ENCODE data around the gene ZNF679. TPM values are rescaled to one million over a fixed set of nuclear protein-coding genes. Genes with fewer than 3 reads are reported as not detected.
"Not testable (repeated sequence)": the region's sequence is repeated elsewhere in the genome, so short reads cannot be mapped to it uniquely, and the experiment has no call there.

ZNF679 gene
- total RNA-seq, 2 experiments from 2014 or later = not detected

DNA sequence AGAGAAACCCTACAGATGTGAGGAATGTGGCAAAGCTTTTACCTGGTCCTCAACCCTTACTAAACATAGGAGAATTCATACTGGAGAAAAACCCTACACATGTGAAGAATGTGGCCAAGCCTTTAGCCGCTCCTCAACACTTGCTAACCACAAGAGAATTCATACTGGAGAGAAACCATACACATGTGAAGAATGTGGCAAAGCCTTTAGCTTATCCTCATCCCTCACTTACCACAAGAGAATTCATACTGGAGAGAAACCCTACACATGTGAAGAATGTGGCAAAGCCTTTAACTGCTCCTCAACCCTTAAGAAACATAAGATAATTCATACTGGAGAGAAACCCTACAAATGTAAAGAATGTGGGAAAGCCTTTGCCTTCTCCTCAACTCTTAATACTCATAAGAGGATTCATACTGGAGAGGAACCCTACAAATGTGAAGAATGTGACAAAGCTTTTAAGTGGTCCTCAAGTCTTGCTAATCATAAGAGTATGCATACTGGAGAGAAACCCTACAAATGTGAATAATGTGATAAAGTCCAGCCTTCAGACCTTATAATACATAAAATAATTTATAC is 38.2 kb downstream of the ZNF679 start:
- peaks cover 25% of the 10 kb centered on the region for H3K9me3 Mint-ChIP-seq
- H3K27ac Mint-ChIP-seq = no peak overlapping the region
- peaks cover 9% of the 10 kb centered on the region for H3K36me3 Mint-ChIP-seq (ENCODE audit: low read depth)
- ChIA-PET POLR2A (no interaction called here), CTCF (no interaction called here)
- DNase-seq = no peak
- no peaks in the 10 kb centered on the region for H3K27me3 Mint-ChIP-seq
- H3K4me3 Mint-ChIP-seq = no peak overlapping the region
- H3K4me1 Mint-ChIP-seq = no peaks in the 10 kb centered on the region

- Mint-ChIP-seq H3K4me1 (no peaks in the 10 kb centered on the region), H3K9me3 (peaks cover 22% of the 10 kb centered on the region), H3K27ac (no peak overlapping the region), H3K36me3 (ENCODE audit: low read depth) (no peaks in the 10 kb centered on the region), H3K4me3 (no peak overlapping the region), H3K27me3 (no peaks in the 10 kb centered on the region)
- no peak for DNase-seq
- POLR2A ChIA-PET = no interaction called here
- CTCF ChIA-PET = no interaction called here
Measured at GRCh38 chr7:64277630-64278029, 49.4 kb downstream of the ZNF679 start.

DNA sequence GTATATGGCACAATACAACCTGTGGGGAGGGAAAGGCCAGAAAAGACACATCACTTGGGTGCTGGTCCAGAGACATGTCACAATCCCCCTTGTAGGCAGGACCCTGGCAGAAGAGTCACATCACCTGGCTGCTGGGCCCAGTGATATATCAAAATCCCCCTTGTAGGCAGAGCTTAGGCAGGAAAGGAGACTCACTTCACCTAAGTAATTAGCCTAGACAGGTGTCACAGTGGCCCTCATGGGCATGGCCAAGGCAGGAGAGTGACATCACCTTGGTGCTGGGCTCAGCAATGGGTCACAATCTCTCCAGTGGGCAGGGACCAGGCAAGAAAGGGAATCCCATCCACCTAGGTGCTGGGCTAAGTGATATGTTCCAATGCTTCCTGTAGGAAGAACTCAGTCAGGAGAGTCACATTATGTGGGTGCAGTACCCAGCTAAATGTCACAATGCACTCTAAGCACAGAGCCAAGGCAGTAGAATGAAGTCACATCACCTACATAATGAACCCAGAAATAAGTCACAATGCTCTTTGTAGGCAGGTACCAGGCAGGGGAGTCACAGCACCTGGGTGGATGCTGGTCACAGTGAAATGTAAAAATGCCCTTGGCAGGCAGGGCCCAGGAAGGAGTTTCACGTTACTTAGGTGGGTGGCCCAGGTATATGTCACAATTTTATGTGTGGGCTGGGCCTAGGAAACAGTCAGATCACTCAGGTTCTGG is 66.6 kb downstream of the ZNF679 start:
- Mint-ChIP-seq H3K4me1 (no peaks in the 10 kb centered on the region), H3K9me3 (peaks cover 26% of the 10 kb centered on the region), H3K27ac (no peak overlapping the region), H3K36me3 (ENCODE audit: low read depth) (no peaks in the 10 kb centered on the region), H3K27me3 (no peaks in the 10 kb centered on the region), H3K4me3 (no peak overlapping the region)
- no peak for DNase-seq
- ChIA-PET POLR2A (no interaction called here), CTCF (no interaction called here)

GRCh38 chr7:64297418-64297817 is 69.1 kb downstream of the ZNF679 start:
- H3K27me3 Mint-ChIP-seq; POLR2A ChIA-PET; H3K4me3 Mint-ChIP-seq; H3K36me3 Mint-ChIP-seq (ENCODE audit: low read depth); H3K27ac Mint-ChIP-seq; DNase-seq; CTCF ChIA-PET; H3K4me1 Mint-ChIP-seq: not testable (repeated sequence)
- H3K9me3 Mint-ChIP-seq = peaks cover 35% of the 10 kb centered on the region

DNA sequence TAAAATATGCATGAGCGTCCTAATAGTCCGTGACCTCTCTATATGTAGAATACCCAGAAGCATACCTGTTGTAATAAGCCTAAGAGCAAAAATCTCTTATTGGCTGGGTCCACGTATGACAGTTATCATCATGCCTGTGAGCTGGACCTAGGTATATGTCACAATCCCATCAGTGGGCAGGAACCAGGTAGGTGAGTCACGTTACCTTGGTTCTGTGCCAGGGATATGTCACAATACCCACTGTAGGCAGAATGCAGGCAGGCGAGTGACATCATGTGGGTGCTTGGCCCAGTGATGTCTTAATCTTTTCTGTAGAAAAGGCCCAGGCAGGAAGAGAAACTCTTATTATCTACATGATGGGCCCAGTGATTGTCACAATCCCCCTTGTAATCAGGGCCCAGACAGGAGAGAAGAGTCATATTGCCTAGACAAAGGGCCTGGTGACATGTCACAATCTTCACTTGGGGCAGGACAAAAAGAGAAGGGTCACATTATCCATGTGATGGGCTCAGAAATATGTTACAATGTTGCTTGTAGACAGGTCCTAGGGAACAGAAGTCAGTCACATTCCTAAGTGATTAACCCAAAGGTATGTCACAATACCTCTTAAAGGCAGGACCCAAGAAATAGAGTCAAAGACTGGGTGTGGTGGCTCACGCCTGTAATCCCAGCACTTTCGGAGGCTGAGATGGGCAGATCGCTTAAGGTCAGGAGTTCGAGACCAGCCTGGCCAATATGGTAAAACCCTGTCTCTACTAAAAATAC is 72.5 kb downstream of the ZNF679 start:
- DNase-seq = no peak
- CTCF ChIA-PET = no interaction called here
- H3K4me1 Mint-ChIP-seq = peaks cover 1% of the 10 kb centered on the region

GRCh38 chr7:64307254-64308015 is 79.2 kb downstream of the ZNF679 start:
- ChIA-PET CTCF (interaction anchor here (0.7 to 1.8 kb wide), 3 partner anchors 10 to 699 kb away, joined by 3 to 6 read pairs (median 5); partner anchors contain the start of genes ERV3-1 and ZNF680), POLR2A (interaction anchor here (1.0 to 2.2 kb wide), 8 partner anchors 8 to 1067 kb away, joined by 3 to 21 read pairs (median 8); partner anchors contain the start of genes ERV3-1, ZNF107, ZNF138 and ZNF680)
- H3K27ac Mint-ChIP-seq = peak overlapping the region; percentile 85

More for the DNA sequence above, 72.5 kb downstream of the ZNF679 start:
- Mint-ChIP-seq H3K27ac (no peak overlapping the region), H3K27me3 (no peaks in the 10 kb centered on the region), H3K4me3 (no peak overlapping the region), H3K36me3 (ENCODE audit: low read depth) (no peaks in the 10 kb centered on the region), H3K9me3 (peaks cover 38% of the 10 kb centered on the region)
- POLR2A ChIA-PET = no interaction called here

GRCh38 chr7:64308016-64308270 is 79.7 kb downstream of the ZNF679 start:
- H3K27ac Mint-ChIP-seq = peak overlapping the region; percentile 85
- no peaks in the 10 kb centered on the region for H3K27me3 Mint-ChIP-seq
- H3K36me3 Mint-ChIP-seq (ENCODE audit: low read depth) = peaks cover 11% of the 10 kb centered on the region
- H3K9me3 Mint-ChIP-seq = peaks cover 16% of the 10 kb centered on the region
- H3K4me1 Mint-ChIP-seq = peaks cover 22% of the 10 kb centered on the region
- peak overlapping the region; percentile 93 for H3K4me3 Mint-ChIP-seq
- ChIA-PET CTCF (interaction anchor here (1.8 kb wide), 1 partner anchor 10 kb away, joined by 5 read pairs; no protein-coding TSS in a partner anchor), POLR2A (interaction anchor here (1.2 to 2.2 kb wide), 7 partner anchors 9 to 1066 kb away, joined by 3 to 21 read pairs (median 9); partner anchors contain the start of genes ERV3-1, ZNF107, ZNF138 and ZNF680)
- no peak for DNase-seq

More at GRCh38 chr7:64307254-64308015, 79.2 kb downstream of the ZNF679 start:
- peak; percentile 95 for DNase-seq
- Mint-ChIP-seq H3K36me3 (ENCODE audit: low read depth) (peaks cover 11% of the 10 kb centered on the region), H3K4me3 (peak overlapping the region; percentile 93), H3K4me1 (peaks cover 19% of the 10 kb centered on the region), H3K27me3 (no peaks in the 10 kb centered on the region), H3K9me3 (peaks cover 13% of the 10 kb centered on the region)

- ChIA-PET CTCF (no interaction called here), POLR2A (no interaction called here)
- H3K4me1 Mint-ChIP-seq = peaks cover 41% of the 10 kb centered on the region
- no peak for DNase-seq
- peaks cover 15% of the 10 kb centered on the region for H3K9me3 Mint-ChIP-seq
- no peak overlapping the region for H3K4me3 Mint-ChIP-seq
- peaks cover 22% of the 10 kb centered on the region for H3K36me3 Mint-ChIP-seq (ENCODE audit: low read depth)
- H3K27ac Mint-ChIP-seq = no peak overlapping the region
- H3K27me3 Mint-ChIP-seq = no peaks in the 10 kb centered on the region
Measured at GRCh38 chr7:64310426-64310825, 82.2 kb downstream of the ZNF679 start.

- no peak for DNase-seq
- H3K4me3 Mint-ChIP-seq = no peak overlapping the region
- ChIA-PET POLR2A (interaction anchor here (2.3 to 4.4 kb wide), 3 partner anchors 250 to 482 kb away, joined by 14 to 34 read pairs (median 32); partner anchors contain the start of genes ZNF107, ZNF138 and ZNF680), CTCF (no interaction called here)
- peaks cover 21% of the 10 kb centered on the region for H3K9me3 Mint-ChIP-seq
- H3K4me1 Mint-ChIP-seq = peaks cover 32% of the 10 kb centered on the region
- no peaks in the 10 kb centered on the region for H3K27me3 Mint-ChIP-seq
- H3K36me3 Mint-ChIP-seq (ENCODE audit: low read depth) = peaks cover 38% of the 10 kb centered on the region
- peak overlapping the region; percentile 92 for H3K27ac Mint-ChIP-seq
Measured at GRCh38 chr7:64312826-64313225, 84.6 kb downstream of the ZNF679 start.

DNA sequence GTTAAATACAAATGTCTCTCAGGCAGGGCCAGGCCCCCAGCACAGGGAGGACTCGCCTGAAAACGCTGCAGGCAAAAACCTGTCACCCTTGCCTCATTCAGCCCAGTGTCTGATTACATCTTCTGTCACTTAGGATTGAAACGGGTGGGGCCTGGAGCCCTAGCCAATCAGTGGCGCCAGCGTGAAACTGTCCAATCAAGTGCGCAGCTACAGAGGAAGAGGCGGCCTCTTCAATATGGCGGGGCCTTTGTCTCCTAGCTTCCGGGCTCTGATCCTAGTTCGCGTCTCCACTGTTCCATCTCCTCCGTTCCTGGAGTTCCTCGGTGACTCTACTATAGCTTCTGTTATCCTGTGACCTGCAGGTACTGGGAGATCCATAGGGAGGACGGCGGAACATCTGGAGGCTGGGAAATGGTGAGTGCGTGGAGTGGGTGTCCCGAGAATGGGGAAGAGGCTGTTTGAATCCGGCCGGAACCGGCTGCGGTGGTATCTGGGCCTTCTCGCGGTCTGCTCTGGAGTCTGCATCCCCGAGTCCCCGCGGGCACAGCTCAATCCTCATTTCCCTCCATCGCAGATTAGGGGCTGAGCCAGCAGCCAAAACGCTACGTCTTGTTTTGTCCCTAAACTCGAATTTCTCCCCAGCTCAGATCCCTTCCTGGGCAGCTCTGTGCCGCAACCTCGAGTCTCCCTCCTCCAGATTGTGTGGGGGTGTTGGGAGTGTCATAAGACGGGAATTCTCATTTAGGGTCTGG is 85.6 kb downstream of the ZNF679 start, which contains the start of gene ZNF736:
Gene ZNF736, plus strand, starts transcription at position 222 of the 752 bp plus-strand sequence. Its CDS starts 190 bp downstream, at position 412.
- POLR2A ChIA-PET = interaction anchor here (0.6 to 4.4 kb wide), 9 partner anchors 9 to 1060 kb away, joined by 3 to 34 read pairs (median 4); partner anchors contain the start of genes ZNF107, ZNF138, ZNF273 and ZNF680
- H3K4me3 Mint-ChIP-seq = peak within 1 kb of the TSS; percentile 97

DNA sequence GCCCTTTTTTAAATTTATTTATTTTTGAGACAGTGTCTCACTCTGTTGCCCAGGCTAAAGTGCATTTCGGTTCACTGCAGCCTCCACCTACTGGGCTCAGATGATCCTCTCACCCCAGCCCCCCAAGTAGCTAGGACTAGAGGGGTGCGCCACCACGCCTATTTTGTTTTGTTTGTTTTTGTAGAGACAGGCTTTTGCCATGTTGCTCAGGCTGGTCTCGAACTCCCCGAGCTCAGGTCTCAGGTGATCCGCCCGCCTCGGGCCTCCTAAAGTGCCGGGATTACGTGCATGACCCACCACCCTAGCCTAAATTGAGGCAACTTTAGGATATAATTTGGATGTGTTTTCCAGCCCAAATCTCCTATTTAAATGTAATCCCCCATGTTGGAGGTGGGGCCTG is 86.3 kb downstream of the ZNF679 start:
- H3K36me3 Mint-ChIP-seq (ENCODE audit: low read depth) = peaks cover 39% of the 10 kb centered on the region
- H3K27me3 Mint-ChIP-seq = no peaks in the 10 kb centered on the region
- peaks cover 20% of the 10 kb centered on the region for H3K9me3 Mint-ChIP-seq
- DNase-seq = no peak
- peak overlapping the region; percentile 92 for H3K27ac Mint-ChIP-seq
- H3K4me3 Mint-ChIP-seq = peak overlapping the region; percentile 97
- H3K4me1 Mint-ChIP-seq = peaks cover 30% of the 10 kb centered on the region
- ChIA-PET POLR2A (interaction anchor here (0.6 to 4.4 kb wide), 6 partner anchors 10 to 588 kb away, joined by 3 to 34 read pairs (median 8); partner anchors contain the start of genes ZNF107, ZNF138, ZNF273 and ZNF680), CTCF (interaction anchor here (1.3 kb wide), 1 partner anchor 389 kb away, joined by 3 read pairs; no protein-coding TSS in a partner anchor)

More for the DNA sequence above, 85.6 kb downstream of the ZNF679 start, which contains the start of gene ZNF736:
- CTCF ChIA-PET = interaction anchor here (0.6 to 1.3 kb wide), 3 partner anchors 11 to 693 kb away, joined by 3 read pairs; partner anchors contain the start of gene ERV3-1
- peak; percentile 91 for DNase-seq
- no peaks in the 10 kb centered on the region for H3K27me3 Mint-ChIP-seq
- peak within 1 kb of the TSS; percentile 92 for H3K27ac Mint-ChIP-seq
- H3K9me3 Mint-ChIP-seq = peaks cover 21% of the 10 kb centered on the region
- H3K4me1 Mint-ChIP-seq = peaks cover 30% of the 10 kb centered on the region
- H3K36me3 Mint-ChIP-seq (ENCODE audit: low read depth) = peaks cover 39% of the 10 kb centered on the region

Data from activated CD4-positive, alpha-beta memory T cell treated with anti-CD3 and anti-CD28 coated beads, Interleukin-2, amount 10 ng/mL, durations not matched to agents 7 days and 5 days (primary cell).